ENCODE results near the gene NPY.

DNA sequence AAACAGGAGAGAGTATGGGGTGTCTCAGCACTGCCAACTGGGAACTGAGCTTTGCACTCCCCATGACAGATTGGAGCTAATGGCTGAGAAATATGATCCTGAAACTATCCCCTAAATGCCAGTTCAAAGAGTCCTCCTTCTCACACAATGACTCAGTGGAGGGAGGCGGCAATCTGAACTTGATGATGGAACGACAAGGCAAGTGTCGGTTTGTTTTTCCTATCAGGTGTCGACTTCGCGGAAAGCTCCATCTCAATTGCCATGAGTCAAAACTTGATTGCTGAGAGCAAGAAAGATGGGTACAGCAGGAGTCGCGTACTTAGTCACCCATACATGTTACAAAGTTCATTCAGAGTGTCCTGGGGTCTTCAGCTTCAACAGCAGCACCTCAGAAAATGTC lies 52.5 kb downstream of the NPY start:
- TF ChIP-seq, protein P1, sequence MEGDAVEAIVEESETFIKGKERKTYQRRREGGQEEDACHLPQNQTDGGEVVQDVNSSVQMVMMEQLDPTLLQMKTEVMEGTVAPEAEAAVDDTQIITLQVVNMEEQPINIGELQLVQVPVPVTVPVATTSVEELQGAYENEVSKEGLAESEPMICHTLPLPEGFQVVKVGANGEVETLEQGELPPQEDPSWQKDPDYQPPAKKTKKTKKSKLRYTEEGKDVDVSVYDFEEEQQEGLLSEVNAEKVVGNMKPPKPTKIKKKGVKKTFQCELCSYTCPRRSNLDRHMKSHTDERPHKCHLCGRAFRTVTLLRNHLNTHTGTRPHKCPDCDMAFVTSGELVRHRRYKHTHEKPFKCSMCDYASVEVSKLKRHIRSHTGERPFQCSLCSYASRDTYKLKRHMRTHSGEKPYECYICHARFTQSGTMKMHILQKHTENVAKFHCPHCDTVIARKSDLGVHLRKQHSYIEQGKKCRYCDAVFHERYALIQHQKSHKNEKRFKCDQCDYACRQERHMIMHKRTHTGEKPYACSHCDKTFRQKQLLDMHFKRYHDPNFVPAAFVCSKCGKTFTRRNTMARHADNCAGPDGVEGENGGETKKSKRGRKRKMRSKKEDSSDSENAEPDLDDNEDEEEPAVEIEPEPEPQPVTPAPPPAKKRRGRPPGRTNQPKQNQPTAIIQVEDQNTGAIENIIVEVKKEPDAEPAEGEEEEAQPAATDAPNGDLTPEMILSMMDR (IDR thresholded peaks at IDR 0.05) = no peak
- TF ChIP-seq POLR2A (IDR thresholded peaks at IDR 0.05) = no peak
